HG02981 (cell line): Measurements from ENCODE around the gene KCNJ6.

Source experiments
- ATAC-seq: cut with Tn5 transposase; IDR thresholded peaks from one replicate; pipeline ENCODE4 v1.9.1; 2021; ENCODE audit warnings: mild to moderate bottlenecking, moderate library complexity; ENCODE audit not compliant: unreplicated experiment

KCNJ6 gene

GRCh38 chr21:37868446-37869295 is 47.6 kb downstream of the KCNJ6 start:
- no peak for ATAC-seq

GRCh38 chr21:37866027-37866426 is 50.2 kb downstream of the KCNJ6 start:
- ATAC-seq: no peak

- no peak for ATAC-seq
These were observed 51.1 kb downstream of the KCNJ6 start for GRCh38 chr21:37865156-37865555.

GRCh38 chr21:37863842-37864241 is 52.4 kb downstream of the KCNJ6 start:
- ATAC-seq: no peak

GRCh38 chr21:37862536-37862935 is 53.7 kb downstream of the KCNJ6 start:
- ATAC-seq: no peak

- ATAC-seq: no peak
These were observed 54.7 kb downstream of the KCNJ6 start for GRCh38 chr21:37861561-37861960.

- no peak for ATAC-seq
These were observed 55.8 kb downstream of the KCNJ6 start for GRCh38 chr21:37860416-37860815.

GRCh38 chr21:37855647-37856625 is 60.3 kb downstream of the KCNJ6 start:
- no peak for ATAC-seq

- ATAC-seq: no peak
These were observed 61.0 kb downstream of the KCNJ6 start for GRCh38 chr21:37855271-37855646.

- no peak for ATAC-seq
These were observed 66.7 kb downstream of the KCNJ6 start for GRCh38 chr21:37849506-37850102.

- no peak for ATAC-seq
These were observed 67.4 kb downstream of the KCNJ6 start for GRCh38 chr21:37848721-37849490.

- no peak for ATAC-seq
These were observed 70.7 kb downstream of the KCNJ6 start for GRCh38 chr21:37845535-37845934.

- no peak for ATAC-seq
These were observed 73.1 kb downstream of the KCNJ6 start for GRCh38 chr21:37843191-37843590.

- ATAC-seq: no peak
These were observed 73.9 kb downstream of the KCNJ6 start for GRCh38 chr21:37842163-37842919.

- no peak for ATAC-seq
These were observed 78.9 kb downstream of the KCNJ6 start for GRCh38 chr21:37837381-37837780.

- ATAC-seq: no peak
These were observed 80.8 kb downstream of the KCNJ6 start for GRCh38 chr21:37835481-37835880.

GRCh38 chr21:37833301-37833700 is 83.0 kb downstream of the KCNJ6 start:
- ATAC-seq: no peak

GRCh38 chr21:37829447-37829846 is 86.8 kb downstream of the KCNJ6 start:
- no peak for ATAC-seq

GRCh38 chr21:37828991-37829390 is 87.3 kb downstream of the KCNJ6 start:
- ATAC-seq: no peak

- ATAC-seq: no peak
These were observed 87.7 kb downstream of the KCNJ6 start for GRCh38 chr21:37828556-37828955.
